Stimulated activated CD8-positive, alpha-beta memory T cell treated with anti-CD3 and anti-CD28 coated beads, Interleukin-12 subunit alpha, Interleukin-12 subunit beta, amount 100 ng/mL, for 24 hours (primary cell): ENCODE data around the gene GLYATL1.
A peak's percentile ranks its signal among the peaks of the same experiment; 100 is the strongest.

Source experiments
- DNase-seq: peaks from one replicate; pipeline ENCODE4 v3.0.0-alpha.2; 2020; ENCODE audit errors: extremely low read depth

Gene GLYATL1

GRCh38 chr11:58926695-58927094, 12.6 kb upstream of the GLYATL1 start:
- DNase-seq = no peak

GRCh38 chr11:58927393-58928106, 11.7 kb upstream of the GLYATL1 start:
- no peak for DNase-seq

GRCh38 chr11:58928107-58928499, 11.2 kb upstream of the GLYATL1 start:
- no peak for DNase-seq

- DNase-seq = no peak
These were observed 10.6 kb upstream of the GLYATL1 start for GRCh38 chr11:58928691-58929090.

- no peak for DNase-seq
These were observed 8.4 kb upstream of the GLYATL1 start for GRCh38 chr11:58930926-58931325.

- no peak for DNase-seq
These were observed 5.6 kb upstream of the GLYATL1 start for GRCh38 chr11:58933661-58934060.

- no peak for DNase-seq
These were observed 4.3 kb upstream of the GLYATL1 start for GRCh38 chr11:58934945-58935513.

- no peak for DNase-seq
These were observed 890 bp upstream of the GLYATL1 start for GRCh38 chr11:58938398-58938797.

- no peak for DNase-seq
These were observed 740 bp downstream of the GLYATL1 start for GRCh38 chr11:58940028-58940427.

GRCh38 chr11:58941838-58942237, 2.5 kb downstream of the GLYATL1 start:
- DNase-seq = no peak

- DNase-seq = no peak
These were observed 6.4 kb downstream of the GLYATL1 start for GRCh38 chr11:58945663-58946062.

GRCh38 chr11:58949184-58949583, 9.9 kb downstream of the GLYATL1 start:
- DNase-seq = no peak

GRCh38 chr11:58957922-58958321, 18.6 kb downstream of the GLYATL1 start:
- no peak for DNase-seq

- peak; percentile 3 for DNase-seq
These were observed 19.2 kb downstream of the GLYATL1 start for GRCh38 chr11:58958500-58958899.

GRCh38 chr11:58963551-58964104, 24.3 kb downstream of the GLYATL1 start:
- DNase-seq = no peak

GRCh38 chr11:58965246-58965985, 26.1 kb downstream of the GLYATL1 start:
- DNase-seq = no peak

- DNase-seq = no peak
These were observed 29.0 kb downstream of the GLYATL1 start for GRCh38 chr11:58968251-58968711.

GRCh38 chr11:58977470-58977869, 38.2 kb downstream of the GLYATL1 start:
- DNase-seq = no peak

- DNase-seq = no peak
These were observed 39.9 kb downstream of the GLYATL1 start for GRCh38 chr11:58979222-58979621.

GRCh38 chr11:58980159-58980843, 41.0 kb downstream of the GLYATL1 start:
- no peak for DNase-seq

GRCh38 chr11:58992489-58992888, 53.2 kb downstream of the GLYATL1 start:
- no peak for DNase-seq

- no peak for DNase-seq
These were observed 54.9 kb downstream of the GLYATL1 start for GRCh38 chr11:58994171-58994570.
